HG02970 (cell line): ENCODE measurements around the gene ITGAE.
"Not testable (repeated sequence)": the region's sequence is repeated elsewhere in the genome, so short reads cannot be mapped to it uniquely, and the experiment has no call there.

Source experiments
- ATAC-seq: cut with Tn5 transposase; IDR thresholded peaks from one replicate; pipeline ENCODE4 v1.9.1; 2021; ENCODE audit warnings: mild to moderate bottlenecking, moderate library complexity, moderate number of reproducible peaks; ENCODE audit not compliant: unreplicated experiment, low FRiP score

Gene ITGAE

GRCh38 chr17:3800362-3801271, at the start of gene ITGAE:
ITGAE (minus strand) TSS chr17:3801188; CDS start chr17:3801144, 44 bp downstream.
- no peak for ATAC-seq

- no peak for ATAC-seq
Observed at GRCh38 chr17:3848229-3848835, 47.3 kb upstream of the ITGAE start.

- ATAC-seq: no peak
Observed at GRCh38 chr17:3847165-3847670, 46.2 kb upstream of the ITGAE start.

- ATAC-seq: no peak
Observed at GRCh38 chr17:3846437-3847164, 45.6 kb upstream of the ITGAE start.

- peak; percentile 95 for ATAC-seq
Observed at GRCh38 chr17:3845621-3846436, 44.8 kb upstream of the ITGAE start, which contains the start of gene NCBP3. NCBP3 (minus strand) TSS chr17:3846246; CDS start chr17:3846223, 23 bp downstream.

- ATAC-seq: no peak
Observed at GRCh38 chr17:3845291-3845620, 44.3 kb upstream of the ITGAE start.

GRCh38 chr17:3844556-3844955, 43.6 kb upstream of the ITGAE start:
- not testable (repeated sequence) for ATAC-seq

- no peak for ATAC-seq
Observed at GRCh38 chr17:3843935-3844516, 43.0 kb upstream of the ITGAE start.

- no peak for ATAC-seq
Observed at GRCh38 chr17:3838206-3838605, 37.2 kb upstream of the ITGAE start.

- ATAC-seq: no peak
Observed at GRCh38 chr17:3836551-3836950, 35.6 kb upstream of the ITGAE start.

GRCh38 chr17:3835410-3836229, 34.6 kb upstream of the ITGAE start:
- no peak for ATAC-seq

- ATAC-seq: no peak
Observed at GRCh38 chr17:3834811-3835210, 33.8 kb upstream of the ITGAE start.

- ATAC-seq: no peak
Observed at GRCh38 chr17:3828852-3829232, 27.9 kb upstream of the ITGAE start.

- no peak for ATAC-seq
Observed at GRCh38 chr17:3828151-3828851, 27.3 kb upstream of the ITGAE start.

- ATAC-seq: no peak
Observed at GRCh38 chr17:3827124-3827773, 26.3 kb upstream of the ITGAE start.

GRCh38 chr17:3826191-3826590, 25.2 kb upstream of the ITGAE start:
- no peak for ATAC-seq

GRCh38 chr17:3821101-3821500, 20.1 kb upstream of the ITGAE start:
- ATAC-seq: no peak

- ATAC-seq: no peak
Observed at GRCh38 chr17:3818786-3819185, 17.8 kb upstream of the ITGAE start.
